Measurements from ENCODE around the gene FYCO1. TPM values are rescaled to one million over a fixed set of nuclear protein-coding genes. Genes with fewer than 3 reads are reported as not detected.

Gene FYCO1
- total and polyA plus RNA-seq, 10 of the 15 experiments (the other 5 are each of a cell fraction or from before 2014, with no cell fraction given), result 1.5 to 8.4 (median 6.5) TPM

DNA sequence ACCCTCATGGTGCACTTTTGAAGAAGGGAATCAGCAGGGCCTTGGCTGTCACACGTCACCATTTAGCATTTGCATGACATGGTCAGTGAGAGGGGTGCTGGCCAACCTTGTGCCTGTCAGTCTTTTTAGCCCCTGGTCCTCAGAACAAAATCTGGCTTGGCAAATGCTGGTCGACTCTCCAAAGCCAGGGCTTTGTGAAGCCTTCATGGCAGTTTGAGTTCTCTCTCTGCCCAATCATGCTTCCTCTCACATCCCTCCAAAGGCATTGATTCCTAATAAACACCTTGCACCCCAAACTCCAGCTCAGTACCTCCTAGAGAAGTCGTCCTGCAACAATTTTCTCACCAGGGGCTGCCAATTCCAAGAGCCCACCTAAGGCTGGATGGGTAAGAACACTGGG, 89.9 kb downstream of the FYCO1 start:
- Histone ChIP-seq H3K27me3 (replicated peaks in 1 of 2; ENCODE audit: control insufficient read depth in 2 of 2, insufficient read depth in 2 of 2, low read length in 1 of 2) (peaks cover 0 to 9% of the 10 kb centered on the region in 2 experiments; a peak in 1 of 4 replicates), H3K4me2 (ENCODE audit: control insufficient read depth, insufficient read depth) (no peak overlapping the region), H3K9me3 (replicated peaks; ENCODE audit: control insufficient read depth, insufficient read depth, low read length) (peaks cover 23% of the 10 kb centered on the region; the same call in 2 of the 3 replicates), H3K36me3 (ENCODE audit: control insufficient read depth in 2 of 2, insufficient read depth in 2 of 2, low read length in 1 of 2) (peaks cover 0 to 8% of the 10 kb centered on the region in 2 experiments; a peak in 3 of 4 replicates), H3K9ac (ENCODE audit: control insufficient read depth, insufficient read depth, low read length) (no peak overlapping the region), H3K4me3 (no peak overlapping the region), H2AFZ (ENCODE audit: control insufficient read depth, low read depth, low read length) (no peak overlapping the region), H3K4me1 (ENCODE audit: control insufficient read depth, insufficient read depth, low read length) (peaks cover 17% of the 10 kb centered on the region), H3K27ac (ENCODE audit: control insufficient read depth, insufficient read depth) (no peak overlapping the region), H3K79me2 (ENCODE audit: control insufficient read depth, insufficient read depth, low read length) (no peaks in the 10 kb centered on the region), H4K20me1 (ENCODE audit: control insufficient read depth, insufficient read depth) (no peaks in the 10 kb centered on the region)
- no peak for ATAC-seq
- RAD21 ChIA-PET (ENCODE audit: unreplicated experiment), result interaction anchor here (0.9 to 10.5 kb wide), 11 partner anchors 9 to 171 kb away, joined by 3 to 229 read pairs (median 4); partner anchors contain the start of gene CCR9
- no TSS peak for BruUV-seq (replicated peaks)
- DNase-seq (ENCODE audit: low read depth, low spot score), result no peak
- WGBS (ENCODE audit: insufficient coverage, insufficient replicate concordance, low lambda C conversion rate, missing lambda C conversion rate), result 38% methylated on average over 3 of the region's 3 CpGs
- in situ Hi-C loops (cut with MboI), result no loop called here
- intact Hi-C loops (cut with micrococcal nuclease; ENCODE audit: unreplicated experiment), result loop anchor here (1.0 kb wide), 1 partner anchor 44 kb away; no protein-coding TSS in a partner anchor
- no peak for FAIRE-seq
- SMC1A ChIA-PET (ENCODE audit: uncharacterized antibody, unreplicated experiment), result interaction anchor here (0.8 to 11.8 kb wide), 14 partner anchors 10 to 144 kb away, joined by 3 to 199 read pairs (median 8); partner anchors contain the start of genes CCR9 and LZTFL1
- POLR2A ChIA-PET, result interaction anchor here (1.0 to 2.9 kb wide), 6 partner anchors 9 to 46 kb away, joined by 3 to 29 read pairs (median 4); no protein-coding TSS in a partner anchor
- CTCF ChIA-PET, result interaction anchor here (1.2 to 8.5 kb wide), 9 partner anchors 7 to 158 kb away, joined by 3 to 67 read pairs (median 6); no protein-coding TSS in a partner anchor
- TF ChIP-seq KAT2A (conservative IDR thresholded peaks at IDR 0.05; ENCODE audit: control insufficient read depth, low read depth, low read length) (no peak), RCOR1 (conservative IDR thresholded peaks at IDR 0.05; ENCODE audit: low read depth, low read length) (no peak), ESRRA (IDR thresholded peaks at IDR 0.05; ENCODE audit: low read length) (no peak), ZNF622 (IDR thresholded peaks at IDR 0.05) (no peak), BCL11A (IDR thresholded peaks at IDR 0.05; ENCODE audit: low read depth, low read length) (no peak), MAX (IDR thresholded peaks at IDR 0.05; ENCODE audit: low read depth, low read length) (no peak), IKZF1 (conservative IDR thresholded peaks at IDR 0.05) (no peak), SMC3 (IDR thresholded peaks at IDR 0.05; ENCODE audit: borderline replicate concordance, low read length) (no peak), NR2F1 (conservative IDR thresholded peaks at IDR 0.05) (no peak), CTCF (IDR thresholded peaks at IDR 0.05 in 2 of 3, conservative IDR thresholded peaks at IDR 0.05 in 1 of 3; ENCODE audit: control insufficient read depth in 2 of 3, extremely low read depth in 1 of 3, insufficient read depth in 1 of 3, low read depth in 3 of 3, low read length in 3 of 3) (no peak), RELA (IDR thresholded peaks at IDR 0.05; ENCODE audit: borderline replicate concordance, partially characterized antibody) (no peak), SMAD5 (IDR thresholded peaks at IDR 0.05; ENCODE audit: low read depth) (no peak), LARP7 (IDR thresholded peaks at IDR 0.05) (no peak; the same call in 1 of the 2 replicates), POLR2A (IDR thresholded peaks at IDR 0.05; ENCODE audit: low read depth, low read length) (no peak; the same call in 1 of the 2 replicates), ZBTB40 (IDR thresholded peaks at IDR 0.05; ENCODE audit: borderline replicate concordance) (no peak)
- TF ChIP-seq, protein P1, sequence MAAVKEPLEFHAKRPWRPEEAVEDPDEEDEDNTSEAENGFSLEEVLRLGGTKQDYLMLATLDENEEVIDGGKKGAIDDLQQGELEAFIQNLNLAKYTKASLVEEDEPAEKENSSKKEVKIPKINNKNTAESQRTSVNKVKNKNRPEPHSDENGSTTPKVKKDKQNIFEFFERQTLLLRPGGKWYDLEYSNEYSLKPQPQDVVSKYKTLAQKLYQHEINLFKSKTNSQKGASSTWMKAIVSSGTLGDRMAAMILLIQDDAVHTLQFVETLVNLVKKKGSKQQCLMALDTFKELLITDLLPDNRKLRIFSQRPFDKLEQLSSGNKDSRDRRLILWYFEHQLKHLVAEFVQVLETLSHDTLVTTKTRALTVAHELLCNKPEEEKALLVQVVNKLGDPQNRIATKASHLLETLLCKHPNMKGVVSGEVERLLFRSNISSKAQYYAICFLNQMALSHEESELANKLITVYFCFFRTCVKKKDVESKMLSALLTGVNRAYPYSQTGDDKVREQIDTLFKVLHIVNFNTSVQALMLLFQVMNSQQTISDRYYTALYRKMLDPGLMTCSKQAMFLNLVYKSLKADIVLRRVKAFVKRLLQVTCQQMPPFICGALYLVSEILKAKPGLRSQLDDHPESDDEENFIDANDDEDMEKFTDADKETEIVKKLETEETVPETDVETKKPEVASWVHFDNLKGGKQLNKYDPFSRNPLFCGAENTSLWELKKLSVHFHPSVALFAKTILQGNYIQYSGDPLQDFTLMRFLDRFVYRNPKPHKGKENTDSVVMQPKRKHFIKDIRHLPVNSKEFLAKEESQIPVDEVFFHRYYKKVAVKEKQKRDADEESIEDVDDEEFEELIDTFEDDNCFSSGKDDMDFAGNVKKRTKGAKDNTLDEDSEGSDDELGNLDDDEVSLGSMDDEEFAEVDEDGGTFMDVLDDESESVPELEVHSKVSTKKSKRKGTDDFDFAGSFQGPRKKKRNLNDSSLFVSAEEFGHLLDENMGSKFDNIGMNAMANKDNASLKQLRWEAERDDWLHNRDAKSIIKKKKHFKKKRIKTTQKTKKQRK (IDR thresholded peaks at IDR 0.05; ENCODE audit: low read depth, low read length), result no peak

All from GM12878 (cell line).